Stimulated activated CD8-positive, alpha-beta memory T cell treated with anti-CD3 and anti-CD28 coated beads, Interleukin-15, amount 100 ng/mL, for 24 hours (primary cell): Measurements from ENCODE around the gene AFF4.
"Not testable (repeated sequence)": the region's sequence is repeated elsewhere in the genome, so short reads cannot be mapped to it uniquely, and the experiment has no call there.

Source experiments
- DNase-seq: peaks from one replicate; pipeline ENCODE4 v3.0.0-alpha.2; 2020; ENCODE audit warnings: low read depth

Gene AFF4, protein sequence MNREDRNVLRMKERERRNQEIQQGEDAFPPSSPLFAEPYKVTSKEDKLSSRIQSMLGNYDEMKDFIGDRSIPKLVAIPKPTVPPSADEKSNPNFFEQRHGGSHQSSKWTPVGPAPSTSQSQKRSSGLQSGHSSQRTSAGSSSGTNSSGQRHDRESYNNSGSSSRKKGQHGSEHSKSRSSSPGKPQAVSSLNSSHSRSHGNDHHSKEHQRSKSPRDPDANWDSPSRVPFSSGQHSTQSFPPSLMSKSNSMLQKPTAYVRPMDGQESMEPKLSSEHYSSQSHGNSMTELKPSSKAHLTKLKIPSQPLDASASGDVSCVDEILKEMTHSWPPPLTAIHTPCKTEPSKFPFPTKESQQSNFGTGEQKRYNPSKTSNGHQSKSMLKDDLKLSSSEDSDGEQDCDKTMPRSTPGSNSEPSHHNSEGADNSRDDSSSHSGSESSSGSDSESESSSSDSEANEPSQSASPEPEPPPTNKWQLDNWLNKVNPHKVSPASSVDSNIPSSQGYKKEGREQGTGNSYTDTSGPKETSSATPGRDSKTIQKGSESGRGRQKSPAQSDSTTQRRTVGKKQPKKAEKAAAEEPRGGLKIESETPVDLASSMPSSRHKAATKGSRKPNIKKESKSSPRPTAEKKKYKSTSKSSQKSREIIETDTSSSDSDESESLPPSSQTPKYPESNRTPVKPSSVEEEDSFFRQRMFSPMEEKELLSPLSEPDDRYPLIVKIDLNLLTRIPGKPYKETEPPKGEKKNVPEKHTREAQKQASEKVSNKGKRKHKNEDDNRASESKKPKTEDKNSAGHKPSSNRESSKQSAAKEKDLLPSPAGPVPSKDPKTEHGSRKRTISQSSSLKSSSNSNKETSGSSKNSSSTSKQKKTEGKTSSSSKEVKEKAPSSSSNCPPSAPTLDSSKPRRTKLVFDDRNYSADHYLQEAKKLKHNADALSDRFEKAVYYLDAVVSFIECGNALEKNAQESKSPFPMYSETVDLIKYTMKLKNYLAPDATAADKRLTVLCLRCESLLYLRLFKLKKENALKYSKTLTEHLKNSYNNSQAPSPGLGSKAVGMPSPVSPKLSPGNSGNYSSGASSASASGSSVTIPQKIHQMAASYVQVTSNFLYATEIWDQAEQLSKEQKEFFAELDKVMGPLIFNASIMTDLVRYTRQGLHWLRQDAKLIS

DNA sequence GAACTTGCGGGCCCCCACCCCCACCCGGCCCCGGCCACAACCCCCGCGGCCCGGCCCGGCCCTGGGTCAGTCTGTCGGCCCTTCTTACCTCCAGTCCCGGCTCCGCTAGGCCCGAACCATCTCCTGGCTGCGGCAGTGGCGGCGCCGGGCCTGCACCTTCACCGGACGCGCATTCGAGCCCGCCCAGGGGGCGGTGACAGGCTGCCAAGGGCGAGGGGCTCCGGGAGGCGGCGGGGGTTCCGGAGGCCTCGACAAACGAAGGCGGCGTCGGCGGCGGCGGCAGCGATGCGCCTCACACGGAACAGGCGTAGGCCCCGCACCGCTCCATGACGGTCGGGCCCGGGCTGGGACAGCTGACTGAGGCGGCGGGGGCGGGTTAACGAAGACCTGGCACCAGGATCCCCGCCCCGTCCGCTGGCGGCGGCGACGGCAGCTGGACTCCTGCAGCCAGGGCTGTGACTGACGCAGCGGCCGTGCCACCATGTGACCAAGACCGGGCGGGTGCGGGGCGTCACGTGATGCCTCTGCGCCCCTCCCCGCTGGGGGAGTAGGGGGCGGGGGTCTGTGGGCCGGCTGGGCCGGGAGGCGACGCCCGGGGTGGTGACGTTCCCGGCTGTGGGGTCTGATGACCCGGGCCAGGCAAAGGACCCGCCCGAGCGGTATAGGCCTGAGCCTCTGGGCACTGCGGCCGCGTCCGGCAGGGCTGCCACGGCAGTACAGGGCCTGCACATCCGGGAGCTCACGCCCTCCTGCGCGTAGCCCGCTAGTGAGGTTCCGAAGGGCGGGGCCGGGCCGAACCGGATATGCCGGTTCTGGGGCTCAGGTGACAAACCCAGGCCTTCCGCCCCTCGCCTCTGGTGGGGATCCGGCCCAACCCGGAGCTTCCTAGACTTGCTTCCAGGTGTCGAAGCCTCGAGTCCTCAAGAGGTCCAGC, at the start of gene AFF4:
Gene AFF4 (minus strand): TSS at position 464 of the 934 bp plus-strand sequence. CDS start 26,445 bp downstream, outside the sequence.
- peak; percentile 55 for DNase-seq

DNA sequence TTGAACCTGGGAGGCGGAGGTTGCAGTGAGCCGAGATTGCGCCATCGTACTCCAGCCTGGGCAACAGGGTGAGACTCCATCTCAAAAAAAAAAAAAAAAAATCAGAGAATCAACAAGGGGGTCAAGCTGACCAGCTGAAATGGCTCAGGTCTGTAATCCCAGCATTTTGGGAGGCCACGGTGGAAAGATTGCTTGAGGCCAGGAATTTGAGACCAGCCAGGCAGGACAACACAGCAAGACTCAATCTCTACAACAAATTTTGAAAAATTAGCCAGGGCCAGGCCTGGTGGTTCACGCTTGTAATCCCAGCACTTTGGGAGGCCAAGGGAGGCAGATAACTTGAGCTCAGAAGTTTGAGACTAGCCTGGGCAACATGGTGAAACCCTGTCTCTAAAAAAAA, 45.0 kb upstream of the AFF4 start:
- DNase-seq = not testable (repeated sequence)

DNA sequence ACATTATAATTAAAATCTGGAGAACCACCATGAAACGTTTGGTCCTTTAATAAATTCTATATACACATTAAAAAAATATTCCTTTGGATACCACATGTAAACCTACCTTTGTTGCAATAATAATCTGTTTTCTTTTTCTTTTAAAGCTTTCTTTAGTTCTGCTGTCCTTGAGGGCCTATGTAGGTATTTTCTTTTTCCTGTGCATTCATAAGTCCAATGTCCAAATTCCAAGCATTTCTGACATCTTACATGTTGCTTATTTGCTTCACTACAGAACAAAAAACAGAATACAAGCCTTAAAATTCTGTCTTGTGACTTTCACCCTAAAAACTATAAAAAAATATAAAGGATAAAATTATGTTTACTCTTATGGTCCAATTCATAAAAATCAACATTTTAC, 43.2 kb upstream of the AFF4 start:
- DNase-seq = no peak

DNA sequence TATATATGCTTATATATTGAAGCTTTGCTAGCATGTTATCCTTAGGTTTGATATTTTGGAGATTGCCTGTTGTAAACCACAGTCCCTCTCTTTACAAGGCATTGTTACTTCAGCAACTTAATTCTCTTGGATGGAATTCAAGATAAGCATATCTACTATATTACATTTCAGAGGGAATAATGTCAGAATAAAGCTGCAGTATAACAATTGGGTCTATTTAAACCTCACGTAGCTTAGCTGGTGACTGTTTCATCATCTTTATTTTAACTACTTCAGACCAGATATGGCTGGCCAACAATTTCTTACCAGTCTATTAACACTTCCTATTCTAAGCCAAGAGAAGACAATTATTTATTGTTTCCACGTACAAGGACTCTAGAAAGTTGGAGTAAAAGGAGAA, 35.8 kb upstream of the AFF4 start:
- no peak for DNase-seq

DNA sequence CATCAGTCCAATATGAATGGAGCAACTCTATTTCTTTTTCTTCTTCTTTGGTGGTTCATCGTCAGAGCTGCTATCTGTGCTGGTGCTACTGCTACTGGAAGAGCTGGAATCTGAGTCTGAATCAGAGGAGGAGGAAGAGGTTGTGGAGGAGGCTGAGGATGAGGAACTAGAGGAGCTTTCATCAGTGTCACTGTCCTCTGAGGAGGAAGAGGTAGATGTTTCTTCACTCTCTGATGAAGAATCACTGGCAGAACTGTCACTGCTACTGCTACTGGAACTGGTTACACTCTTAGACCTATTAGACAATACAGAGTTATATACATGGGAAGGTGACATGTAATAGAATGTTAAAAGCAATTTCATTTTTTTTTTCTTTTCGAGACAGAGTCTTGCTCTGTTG, 35.1 kb upstream of the AFF4 start:
- DNase-seq = no peak

DNA sequence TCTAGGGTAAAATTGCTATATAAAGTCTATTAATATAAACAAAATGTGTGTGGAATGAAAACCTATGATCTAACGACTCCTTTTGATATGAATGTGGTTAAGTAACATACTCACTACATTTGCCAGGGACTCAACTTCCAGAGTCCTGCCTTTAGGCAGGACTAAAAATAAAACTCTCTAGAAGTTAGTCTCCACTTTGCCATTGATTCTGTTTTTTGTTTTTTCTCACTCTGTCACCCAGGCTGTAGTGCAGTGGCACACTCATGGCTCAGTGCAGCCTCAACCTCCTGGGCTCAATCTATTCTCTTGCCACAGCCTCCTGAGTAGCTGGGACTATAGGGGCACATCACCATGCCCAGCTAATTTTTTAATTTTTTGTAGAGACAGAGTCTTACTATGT, 32.9 kb upstream of the AFF4 start:
- no peak for DNase-seq

DNA sequence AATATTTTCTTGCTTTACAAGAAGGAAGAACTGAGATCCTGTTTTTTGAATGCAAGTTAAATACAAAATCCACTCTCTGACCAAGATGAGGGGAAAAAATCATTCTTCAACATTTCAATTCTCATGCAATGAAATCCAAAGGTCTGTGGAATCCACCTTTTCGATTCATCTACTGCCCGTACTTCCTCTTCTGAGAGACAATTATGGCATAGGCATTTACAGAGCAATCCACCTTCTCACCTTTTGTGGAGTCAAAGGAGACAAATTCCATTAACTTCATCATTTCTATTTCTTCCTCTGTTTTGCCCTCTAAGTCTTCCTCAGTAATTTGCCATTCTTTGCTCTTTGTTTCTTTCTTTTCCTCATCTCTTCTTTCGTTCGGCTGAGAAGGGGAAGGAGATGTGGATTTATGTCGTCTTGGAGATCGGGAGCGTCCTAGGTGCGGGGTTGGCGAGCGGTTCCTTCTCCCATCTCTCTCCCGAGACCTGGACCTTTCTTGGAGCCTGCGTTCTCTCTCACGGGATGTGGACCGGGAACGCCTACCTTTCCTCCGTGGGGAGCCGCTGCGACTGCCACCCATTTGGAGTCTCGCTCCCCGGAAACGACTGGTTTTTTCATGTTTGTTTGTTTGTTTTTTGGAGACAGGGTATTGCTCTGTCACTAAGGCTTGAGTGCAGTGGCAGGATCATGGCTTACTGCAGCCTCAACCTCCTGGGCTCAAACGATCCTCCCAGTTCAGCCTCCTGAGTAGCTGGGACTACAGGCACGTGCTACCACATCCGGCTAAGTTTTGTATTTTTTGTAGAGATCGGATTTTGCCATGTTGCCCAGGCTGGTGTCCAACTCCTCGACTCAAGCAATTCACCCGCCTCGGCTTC, 24.3 kb upstream of the AFF4 start:
- no peak for DNase-seq

DNA sequence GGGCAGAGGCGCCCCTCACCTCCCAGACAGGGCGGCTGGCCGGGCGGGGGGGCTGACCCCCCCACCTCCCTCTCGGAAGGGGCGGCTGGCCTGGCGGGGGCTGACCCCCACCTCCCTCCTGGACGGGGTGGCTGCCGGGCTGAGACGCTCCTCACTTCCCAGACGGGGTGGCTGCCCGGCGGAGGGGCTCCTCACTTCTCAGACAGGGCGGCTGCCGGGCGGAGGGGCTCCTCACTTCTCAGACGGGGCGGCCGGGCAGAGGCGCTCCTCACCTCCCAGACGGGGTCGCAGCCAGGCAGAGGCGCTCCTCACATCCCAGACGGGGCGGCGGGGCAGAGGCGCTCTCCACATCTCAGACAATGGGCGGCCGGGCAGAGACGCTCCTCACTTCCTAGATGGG, 19.5 kb upstream of the AFF4 start:
- DNase-seq = not testable (repeated sequence)

DNA sequence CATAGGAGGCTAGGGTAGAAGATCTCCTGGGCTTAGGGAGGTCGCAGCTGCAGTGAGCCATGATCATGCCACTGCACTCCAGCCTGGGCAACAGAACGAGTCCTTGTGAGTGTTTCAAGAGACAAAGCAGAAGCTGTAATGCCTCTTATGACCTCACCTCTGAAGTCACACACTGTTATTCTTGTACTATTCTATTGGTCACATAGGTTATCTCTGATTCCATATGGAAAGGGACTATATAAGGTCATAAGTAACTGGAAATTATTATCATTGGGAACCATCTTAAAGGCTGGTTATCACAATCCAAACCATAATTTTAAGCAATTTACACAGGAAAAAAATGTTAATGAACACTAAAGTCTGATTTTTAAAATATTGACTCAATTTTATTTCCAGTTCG, 17.9 kb upstream of the AFF4 start:
- no peak for DNase-seq

DNA sequence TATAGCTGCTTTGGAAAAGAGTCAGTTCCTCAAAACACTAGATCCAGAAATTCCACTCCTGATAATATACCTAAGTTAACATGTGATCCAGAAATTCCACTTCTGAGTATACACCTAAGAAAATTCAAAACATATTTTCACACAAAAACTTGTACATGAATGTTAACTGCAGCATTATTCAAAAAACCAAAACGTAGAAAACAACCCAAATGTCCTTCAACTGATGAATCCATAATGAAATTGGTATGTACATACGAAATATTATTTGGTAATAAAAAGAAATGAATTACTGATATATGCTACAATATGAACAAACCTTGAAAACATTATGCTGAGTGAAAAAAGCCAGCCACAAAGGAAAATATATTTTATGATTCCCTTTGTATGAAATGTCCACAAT, 16.5 kb upstream of the AFF4 start:
- DNase-seq = no peak

DNA sequence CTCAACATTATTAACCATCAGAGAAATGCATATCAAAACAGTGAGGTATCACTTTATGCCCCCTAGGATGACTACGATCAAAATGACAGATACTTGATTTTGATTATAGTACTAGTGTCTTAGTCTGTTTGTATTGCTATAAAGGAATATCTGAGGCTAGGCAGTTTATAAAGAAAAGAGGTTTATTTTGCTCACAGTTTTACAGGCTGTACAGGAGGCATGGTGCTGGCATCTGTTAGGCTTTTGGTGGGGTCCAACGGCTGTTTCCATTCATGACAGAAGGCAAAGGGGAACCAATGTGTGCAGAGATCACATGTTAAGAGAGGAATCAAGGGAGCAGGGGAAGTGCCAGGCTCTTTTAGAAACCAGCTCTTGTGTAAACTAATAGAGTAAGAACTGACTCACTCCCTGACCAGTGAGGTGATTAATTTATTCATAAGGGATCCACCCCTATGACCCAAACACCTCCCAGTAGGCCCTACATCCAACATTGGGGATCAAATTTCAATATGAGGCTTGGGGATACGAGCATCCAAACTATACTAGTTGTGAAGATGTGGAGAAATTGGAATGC, 16.0 kb upstream of the AFF4 start:
- DNase-seq = no peak

DNA sequence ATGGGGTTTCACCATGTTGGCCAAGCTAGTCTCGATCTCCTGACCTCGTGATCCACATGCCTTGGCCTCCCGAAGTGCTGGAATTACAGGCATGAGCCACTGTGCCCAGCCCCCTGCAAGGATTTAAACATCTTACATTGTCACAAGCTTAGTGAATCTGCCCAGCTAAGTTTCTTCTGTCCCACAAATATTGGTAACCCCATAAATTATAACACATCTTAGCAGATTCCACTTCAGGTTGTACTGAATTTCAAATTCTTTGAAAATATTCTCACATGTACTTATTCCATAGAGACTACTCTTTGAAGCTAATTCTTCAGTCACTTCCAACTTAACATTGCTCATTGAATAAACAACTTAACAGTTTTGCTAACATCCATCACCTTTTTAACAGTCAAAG, 13.4 kb upstream of the AFF4 start:
- DNase-seq = no peak

DNA sequence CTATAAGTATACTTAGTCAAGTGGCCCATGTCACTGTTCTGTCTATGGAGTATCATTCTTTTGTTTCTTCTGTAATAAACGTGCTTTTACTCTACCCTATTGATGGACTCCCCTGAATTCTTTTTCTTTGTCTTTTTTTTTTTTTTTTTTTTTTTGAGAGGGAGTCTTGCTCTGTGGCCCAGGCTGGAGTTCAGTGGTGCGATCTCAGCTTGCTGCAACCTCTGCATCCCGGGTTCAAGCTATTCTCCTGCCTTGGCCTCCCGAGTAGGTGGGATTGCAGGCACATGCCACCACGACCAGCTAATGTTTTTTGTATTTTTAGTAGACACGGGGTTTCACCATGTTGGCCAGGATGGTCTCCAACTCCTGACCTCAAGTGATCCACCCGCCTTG, 9.0 kb upstream of the AFF4 start:
- DNase-seq = not testable (repeated sequence)

DNA sequence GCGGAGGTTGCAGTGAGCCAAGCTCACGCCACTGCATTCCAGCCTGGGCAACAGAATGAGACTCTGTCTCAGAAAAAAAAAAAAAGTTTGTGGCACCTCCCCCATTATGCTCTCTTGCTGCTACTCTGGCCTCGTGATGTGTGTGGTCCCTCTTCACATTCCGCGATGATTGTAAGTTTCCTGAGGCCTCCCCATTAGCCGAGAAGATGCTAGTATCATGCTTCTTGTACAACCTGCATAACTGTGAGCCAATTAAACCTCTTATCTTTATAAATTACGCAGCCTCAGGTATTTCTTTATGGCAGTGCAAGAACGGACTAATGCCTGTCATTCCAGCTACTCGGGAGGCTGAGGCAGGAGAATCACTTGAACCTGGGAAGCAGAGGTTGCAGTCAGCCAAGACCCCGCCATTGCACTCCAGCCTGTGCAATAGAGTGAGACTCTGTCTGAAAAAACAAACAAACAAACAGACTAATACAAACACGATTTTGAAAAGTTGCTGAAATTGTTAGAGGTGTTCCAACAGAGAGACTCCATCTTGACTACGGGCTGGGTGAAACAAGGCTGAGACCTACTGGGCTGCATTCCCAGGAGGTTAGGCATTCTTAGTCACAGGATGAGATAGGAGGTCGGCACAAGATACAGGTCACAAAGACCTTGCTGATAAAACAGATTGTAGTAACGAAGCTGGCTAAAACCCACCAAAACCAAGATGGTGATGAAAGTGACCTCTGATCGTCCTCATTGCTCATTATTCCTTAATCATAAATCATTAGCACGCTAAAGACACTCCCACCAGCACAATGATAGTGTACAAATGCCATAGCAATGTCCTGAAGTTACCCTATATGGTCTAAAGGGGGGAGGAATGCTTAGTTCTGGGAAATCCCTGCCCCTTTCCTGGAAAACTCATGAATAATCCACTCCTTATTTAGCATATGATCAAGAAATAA, 8.3 kb upstream of the AFF4 start:
- DNase-seq = no peak

DNA sequence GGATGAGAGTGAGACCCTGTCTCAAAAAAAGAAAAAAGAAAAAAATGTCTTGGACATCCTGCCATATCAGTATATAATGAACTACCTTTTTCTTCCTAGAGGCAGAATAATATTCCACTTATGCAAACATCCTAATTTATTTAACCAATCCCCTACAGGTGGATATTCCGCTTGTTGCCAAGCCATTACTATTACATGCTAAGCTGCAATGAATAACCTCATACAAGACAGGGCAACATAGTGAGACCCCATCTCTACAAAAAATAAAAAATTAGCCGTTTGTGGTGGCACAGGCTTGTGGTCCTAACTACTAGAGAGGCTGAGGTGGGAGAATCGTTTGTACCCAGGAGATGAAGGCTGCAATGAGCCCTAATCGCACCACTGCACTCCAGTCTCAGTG, 1.7 kb upstream of the AFF4 start:
- no peak for DNase-seq

DNA sequence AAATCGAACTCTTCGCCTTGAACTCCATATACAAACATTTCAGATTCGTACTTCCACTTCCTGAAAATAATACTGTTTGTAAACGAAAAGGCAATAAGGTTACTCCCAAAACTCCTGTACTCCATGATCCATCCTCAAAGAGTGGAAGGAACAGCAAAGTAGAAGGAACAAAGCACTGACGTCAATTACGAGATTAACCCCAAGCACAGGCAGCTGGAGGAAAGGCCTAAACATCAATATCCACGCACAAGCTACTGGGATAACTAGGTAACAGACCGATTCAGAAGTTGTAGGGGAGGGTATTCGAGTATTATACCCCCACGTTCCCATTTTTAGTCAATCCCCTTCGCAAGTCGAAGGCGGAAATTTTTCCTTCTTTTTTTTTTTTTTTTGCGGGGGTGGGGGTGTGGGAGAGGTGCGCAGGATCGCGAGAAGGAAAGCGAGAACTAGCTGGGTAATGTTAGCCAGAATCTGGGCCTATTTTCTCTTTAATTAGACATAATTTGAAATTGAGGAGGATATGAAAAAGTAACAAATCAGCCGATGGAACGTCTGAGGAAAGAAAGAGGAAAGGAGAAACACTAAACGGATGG, 909 bp downstream of the AFF4 start:
- DNase-seq = no peak

DNA sequence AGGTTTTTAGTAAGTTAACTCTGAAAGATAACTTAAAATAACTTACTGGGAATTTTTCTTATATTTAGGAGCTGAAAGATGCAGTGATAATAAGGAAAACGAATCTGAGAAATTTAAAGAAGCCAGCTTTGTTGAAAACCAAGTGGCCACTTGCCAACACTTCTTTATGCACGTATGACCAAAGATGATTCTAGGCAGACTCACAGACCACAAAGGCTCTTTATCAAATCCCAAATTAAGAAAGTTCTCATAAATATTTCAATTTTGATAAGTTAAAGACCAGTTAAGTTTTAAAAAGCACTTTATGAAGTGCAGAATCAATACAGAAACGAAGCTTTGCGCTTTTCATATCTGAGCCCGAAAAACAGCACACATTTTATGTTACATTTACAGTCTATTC, 1.5 kb downstream of the AFF4 start:
- no peak for DNase-seq

DNA sequence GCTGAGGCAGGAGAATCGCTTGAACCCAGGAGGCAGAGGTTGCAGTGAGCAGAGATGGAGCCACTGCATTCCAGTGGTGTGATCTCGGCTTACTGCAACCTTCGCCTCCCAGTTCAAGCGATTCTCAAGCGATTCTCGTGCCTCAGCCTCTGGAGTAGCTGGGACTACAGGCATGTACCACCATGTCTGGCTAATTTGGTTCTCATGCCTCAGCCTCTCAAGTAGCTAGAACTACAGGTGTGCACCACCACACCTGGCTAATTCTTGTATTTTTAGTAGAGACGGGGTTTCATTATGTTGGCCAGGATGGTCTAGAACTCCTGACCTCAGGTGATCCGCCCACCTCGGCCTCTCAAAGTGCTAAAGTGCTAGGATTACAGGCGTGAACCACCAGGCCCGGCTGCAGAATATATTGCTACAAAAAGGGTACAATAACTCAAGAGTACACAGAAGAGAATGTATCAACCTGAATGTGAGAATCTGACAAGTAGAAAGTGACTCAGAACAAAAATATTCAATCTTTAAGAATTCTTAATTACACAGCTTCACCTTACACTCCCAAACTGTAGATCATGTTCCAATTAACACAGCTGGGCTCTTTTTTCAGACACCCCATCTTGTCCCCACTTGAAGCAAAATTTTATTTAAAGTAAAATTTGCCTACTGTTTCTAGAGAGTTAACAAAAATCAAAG, 2.2 kb downstream of the AFF4 start:
- DNase-seq = not testable (repeated sequence)
